IMR-90 (cell line): ENCODE measurements around the gene C4orf33. TPM values are rescaled to one million over a fixed set of nuclear protein-coding genes. Genes with fewer than 3 reads are reported as not detected.

Experiments used
- ATAC-seq: fragments of 200-7000 bp; cut with Tn5 transposase; 2 replicates; pipeline ENCODE4 v1.9.1; 2020; ENCODE audit warnings: low read depth, mild to moderate bottlenecking, moderate library complexity
- BruUV-seq: library from RNA; stranded (reverse); fragments of 400-500 nt; replicated peaks from 2 replicates; lab custom pipeline; 2021; lab: Mats Ljungman, UMichigan
- CTCF ChIA-PET: fragments of 300-600 bp; formaldehyde crosslinking; extraction: SDS; loops from one replicate; lab custom pipeline; 2021; ENCODE audit warnings: antibody characterized with exemption; lab: Yijun Ruan, JAX
- POLR2A ChIA-PET: fragments of 300-600 bp; sonication (Branson Sonifier 250); formaldehyde crosslinking; loops from one replicate; lab custom pipeline; 2022; ENCODE audit warnings: antibody characterized with exemption; ENCODE audit not compliant: unreplicated experiment; lab: Charles Lee
- DNase-seq: peaks from one replicate; pipeline ENCODE4 v3.0.0; 2013
- H2AFZ ChIP-seq: replicated peaks from 2 replicates; pipeline ENCODE3; 2013; ENCODE audit warnings: low read length, mild to moderate bottlenecking; ENCODE audit not compliant: poor library complexity
- H2AK5ac ChIP-seq: 2 replicates; pipeline ENCODE4 v1.6.1; 2013; ENCODE audit warnings: low read depth, low read length, inconsistent platforms
- H2AK9ac ChIP-seq: replicated peaks from 2 replicates; pipeline ENCODE3; 2013; ENCODE audit warnings: mild to moderate bottlenecking, low read depth, low read length, moderate library complexity; ENCODE audit not compliant: poor library complexity
- H2BK120ac ChIP-seq: 2 replicates; pipeline ENCODE4 v1.6.1; 2013; ENCODE audit warnings: low read depth, low read length, inconsistent platforms
- H2BK15ac ChIP-seq: 3 replicates; pipeline ENCODE4 v1.6.1; 2013; ENCODE audit warnings: low read depth, low read length, inconsistent platforms
- H2BK20ac ChIP-seq: 2 replicates; pipeline ENCODE4 v1.6.1; 2013; ENCODE audit warnings: low read depth, mild to moderate bottlenecking, inconsistent platforms, low read length, moderate library complexity
- H2BK5ac ChIP-seq: 2 replicates; pipeline ENCODE4 v1.6.1; 2013; ENCODE audit warnings: mild to moderate bottlenecking, low read depth, low read length, inconsistent platforms; ENCODE audit not compliant: poor library complexity, severe bottlenecking
- H3K14ac ChIP-seq: replicated peaks from 2 replicates; pipeline ENCODE4 v1.6.1; 2013; ENCODE audit warnings: low read depth, low read length, inconsistent platforms
- H3K18ac ChIP-seq: 2 replicates; pipeline ENCODE4 v1.6.1; 2013; ENCODE audit warnings: low read depth, low read length, control low read depth
- H3K23ac ChIP-seq: 2 replicates; pipeline ENCODE4 v1.6.1; 2013; ENCODE audit warnings: low read depth, low read length, inconsistent platforms
- H3K27ac ChIP-seq: 2 replicates; pipeline ENCODE4 v1.5.1; 2013; ENCODE audit warnings: mild to moderate bottlenecking, control low read depth, low read length; ENCODE audit not compliant: insufficient read depth
- H3K27me3 ChIP-seq: 2 replicates; pipeline ENCODE4 v1.6.1; 2013; ENCODE audit warnings: low read length; ENCODE audit not compliant: control insufficient read depth, insufficient read depth
- H3K36me3 ChIP-seq: 2 replicates; pipeline ENCODE4 v1.6.1; 2013; ENCODE audit warnings: low read length, mixed read lengths; ENCODE audit not compliant: control insufficient read depth, insufficient read depth
- H3K4ac ChIP-seq: 2 replicates; pipeline ENCODE4 v1.6.1; 2013; ENCODE audit warnings: low read depth, low read length, inconsistent platforms
- H3K4me1 ChIP-seq: 2 replicates; pipeline ENCODE4 v1.6.1; 2013; ENCODE audit warnings: low read length, mixed read lengths; ENCODE audit not compliant: control insufficient read depth, insufficient read depth
- H3K4me2 ChIP-seq: 2 replicates; pipeline ENCODE4 v1.6.1; 2013; ENCODE audit warnings: low read depth, mild to moderate bottlenecking, control low read depth, low read length, moderate library complexity
- H3K4me3 ChIP-seq: 2 replicates; pipeline ENCODE4 v1.5.1; 2013; ENCODE audit warnings: low read depth, mild to moderate bottlenecking, control low read depth, low read length, moderate library complexity; ENCODE audit not compliant: insufficient read depth
- H3K56ac ChIP-seq: 2 replicates; pipeline ENCODE4 v1.6.1; 2013; ENCODE audit warnings: low read length, inconsistent platforms; ENCODE audit not compliant: insufficient read depth; ENCODE audit errors: extremely low read depth
- H3K79me1 ChIP-seq, 2 experiments: 2 replicates each; pipeline ENCODE4 v1.6.1; 2013; ENCODE audit warnings: low read length in 2 of 2, inconsistent platforms in 1 of 2, low read depth in 1 of 2
- H3K9ac ChIP-seq: 2 replicates; pipeline ENCODE4 v1.6.1; 2013; ENCODE audit warnings: low read depth, low read length, control low read depth
- H3K9me1 ChIP-seq: 2 replicates; pipeline ENCODE4 v1.6.1; 2013; ENCODE audit warnings: low read length, inconsistent platforms; ENCODE audit not compliant: insufficient read depth
- H3K9me3 ChIP-seq: 2 replicates; pipeline ENCODE4 v1.6.1; 2013; ENCODE audit warnings: low read length; ENCODE audit not compliant: control insufficient read depth, insufficient read depth
- H4K20me1 ChIP-seq: 2 replicates; pipeline ENCODE4 v1.6.1; 2013; ENCODE audit warnings: low read length, inconsistent platforms; ENCODE audit not compliant: insufficient read depth
- H4K5ac ChIP-seq: 2 replicates; pipeline ENCODE4 v1.6.1; 2013; ENCODE audit warnings: mild to moderate bottlenecking, low read depth, low read length, control low read depth
- H4K8ac ChIP-seq, 2 experiments: 2 replicates each; pipeline ENCODE4 v1.6.1; 2013; ENCODE audit warnings: low read depth in 2 of 2, low read length in 2 of 2, control low read depth in 1 of 2, inconsistent platforms in 1 of 2
- H4K91ac ChIP-seq: 2 replicates; pipeline ENCODE4 v1.6.1; 2013; ENCODE audit warnings: low read depth, low read length, inconsistent platforms; ENCODE audit not compliant: insufficient read depth
- CEBPB ChIP-seq: IDR thresholded peaks from 2 replicates; pipeline ENCODE4 v1.6.1; 2012; ENCODE audit warnings: low read depth, low read length, improper control_type of control experiment
- CTCF ChIP-seq: conservative IDR thresholded peaks from 2 replicates; pipeline ENCODE4 v1.5.1; 2012; ENCODE audit warnings: mild to moderate bottlenecking, low read depth, low read length, improper control_type of control experiment
- ELK1 ChIP-seq: fragments of 150-350 bp; IDR thresholded peaks from 2 replicates; pipeline ENCODE4 v1.6.1; 2016; ENCODE audit warnings: low read depth, mild to moderate bottlenecking, low read length, moderate library complexity, borderline replicate concordance
- FOS ChIP-seq: fragments of 150-350 bp; IDR thresholded peaks from 2 replicates; pipeline ENCODE4 v1.6.1; 2016; ENCODE audit warnings: low read depth, low read length
- MAFK ChIP-seq: IDR thresholded peaks from 2 replicates; pipeline ENCODE4 v1.6.1; 2012; ENCODE audit warnings: low read depth, low read length, improper control_type of control experiment
- POLR2A ChIP-seq: IDR thresholded peaks from 2 replicates; pipeline ENCODE4 v1.6.1; 2012; ENCODE audit warnings: mild to moderate bottlenecking, low read depth, low read length
- SMC3 ChIP-seq: fragments of 150-350 bp; IDR thresholded peaks from 2 replicates; pipeline ENCODE4 v1.6.1; 2016; ENCODE audit warnings: low read depth, mild to moderate bottlenecking, antibody characterized with exemption, low read length, moderate library complexity
- WGBS, 2 experiments: methylation state at CpG; one replicate each; pipeline versions ENCODE4 v1.1.5 to v1.1.7; 2013; ENCODE audit warnings: missing lambda C conversion rate in 2 of 2; ENCODE audit not compliant: insufficient read length in 1 of 2; ENCODE audit errors: extremely low coverage in 2 of 2; 5-methylcytosine and 5-hydroxymethylcytosine counted together
- dilution Hi-C: fragments of 300-500 bp; cut with HindIII; formaldehyde crosslinking; loops from one replicate; pipeline ENCODE4 v1.14.3; 2018; ENCODE audit warnings: low sequenced_read_pairs; ENCODE audit not compliant: unreplicated experiment
- in situ Hi-C: fragments of 300-500 bp; cut with MboI; formaldehyde crosslinking; loops from 3 replicates; pipeline ENCODE4 v1.14.3; 2019; ENCODE audit warnings: low sequenced_read_pairs, inconsistent platforms, mixed read lengths
- intact Hi-C: fragments of 100-400 bp; cut with micrococcal nuclease; formaldehyde crosslinking; loops from 2 replicates; pipeline ENCODE4 v1.10.0; 2022
- polyA plus RNA-seq, 3 experiments: library from polyadenylated mRNA; depleted of rRNA; stranded (reverse); fragments of >200 nt; gene quantifications; 2 replicates each; pipeline ENCODE4 v1.2.3, GENCODE V29; 2012; ENCODE audit warnings: low replicate concordance in 1 of 3
- total RNA-seq: library from RNA; depleted of rRNA; stranded (reverse); fragments of >200 nt; gene quantifications from 2 replicates; pipeline ENCODE4 v1.2.3, GENCODE V29; 2012

The C4orf33 gene
- total and polyA plus RNA-seq, 2 of the 4 experiments (the other 2 are of a cell fraction): 4.7 to 5.3 TPM

DNA sequence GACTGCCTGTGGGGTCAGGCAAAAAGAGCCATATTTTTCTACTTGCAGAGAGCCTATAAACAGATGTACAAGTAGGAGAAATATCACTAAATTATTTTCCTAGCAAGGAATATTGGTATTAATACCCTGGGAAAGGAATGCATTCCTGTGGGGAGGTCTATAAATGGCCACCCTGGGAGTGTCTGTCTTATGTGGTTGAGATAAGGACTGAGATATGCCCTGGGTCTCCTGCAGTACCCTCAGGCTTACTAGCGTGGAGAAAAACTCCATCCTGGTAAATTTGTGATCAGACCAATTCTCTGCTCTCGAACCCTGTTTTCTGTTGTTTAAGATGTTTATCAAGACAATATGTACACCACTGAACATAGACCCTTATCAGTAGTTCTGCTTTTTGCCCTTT, 35.4 kb downstream of the C4orf33 start:
- intact Hi-C loops (no loop called here), in situ Hi-C loops (no loop called here)

More for the DNA sequence above, 35.4 kb downstream of the C4orf33 start:
- Histone ChIP-seq H3K4me3 (no peak overlapping the region), H3K56ac (no peak overlapping the region), H3K36me3 (no peaks in the 10 kb centered on the region), H2AK5ac (no peak overlapping the region), H4K91ac (no peak overlapping the region), H3K4me2 (no peak overlapping the region), H2AK9ac (no peak overlapping the region), H3K9me1 (no peaks in the 10 kb centered on the region), H2BK5ac (no peak overlapping the region), H2AFZ (no peak overlapping the region), H3K4ac (no peak overlapping the region), H3K27ac (no peak overlapping the region), H2BK15ac (no peak overlapping the region), H4K20me1 (no peaks in the 10 kb centered on the region), H3K4me1 (no peaks in the 10 kb centered on the region), H4K5ac (no peak overlapping the region), H4K8ac (no peak overlapping the region), H3K79me1 (no peaks in the 10 kb centered on the region), H2BK120ac (no peak overlapping the region), H3K14ac (no peak overlapping the region), H2BK20ac (no peak overlapping the region), H3K18ac (no peak overlapping the region), H3K23ac (no peak overlapping the region), H3K9ac (no peak overlapping the region), H3K9me3 (no peaks in the 10 kb centered on the region), H3K27me3 (no peaks in the 10 kb centered on the region; the same call in 1 of the 2 replicates)
- no TSS peak for BruUV-seq
- no peak for DNase-seq
- ATAC-seq: no peak
- CTCF ChIA-PET: no interaction called here
- WGBS, 2 experiments: no CpG with 5 or more reads among the region's 2 CpGs
- dilution Hi-C loops: no loop called here
- TF ChIP-seq FOS (no peak), POLR2A (no peak), MAFK (no peak), CTCF (no peak), CEBPB (no peak), SMC3 (no peak), ELK1 (no peak)
- POLR2A ChIA-PET: no interaction called here
